NT2/D1 (cell line): Measurements from ENCODE around the gene ZNF628.

Experiments
- SUZ12 ChIP-seq: IDR thresholded peaks from 2 replicates; pipeline ENCODE4 v1.6.1; 2011; ENCODE audit not compliant: insufficient read length, insufficient read depth; ENCODE audit errors: extremely low read depth
- YY1 ChIP-seq: IDR thresholded peaks from 2 replicates; pipeline ENCODE4 v1.6.1; 2011; ENCODE audit not compliant: insufficient read length, insufficient read depth
- ZNF274 ChIP-seq: IDR thresholded peaks from 2 replicates; pipeline ENCODE4 v1.6.1; 2011; ENCODE audit warnings: mild to moderate bottlenecking, low read depth, low read length

GRCh38 chr19:55481148-55481793 is 4.9 kb downstream of the ZNF628 start:
- TF ChIP-seq ZNF274 (no peak), YY1 (no peak), SUZ12 (no peak)
